GM23338 (cell line): ENCODE data around the gene C14orf132. TPM values are rescaled to one million over a fixed set of nuclear protein-coding genes. Genes with fewer than 3 reads are reported as not detected.

Experiments used
- ATAC-seq: fragments of 200-7000 bp; cut with Tn5 transposase; 3 replicates; pipeline ENCODE4 v1.9.1; 2020
- DNase-seq: peaks from one replicate; pipeline ENCODE4 v3.0.0-alpha.2; 2015; ENCODE audit warnings: low spot score
- H2AFZ ChIP-seq: fragments of 200-600 bp; sonication (generic); 2 replicates; pipeline ENCODE4 v1.8.0; 2016; ENCODE audit warnings: antibody characterized with exemption, mild to moderate bottlenecking, moderate library complexity
- H3F3A ChIP-seq: fragments of 200-600 bp; sonication (generic); replicated peaks from 2 replicates; pipeline ENCODE4 v1.8.0; 2017; ENCODE audit warnings: antibody characterized with exemption, mixed run types, low read depth
- H3K27ac ChIP-seq: fragments of 200-600 bp; sonication (generic); 2 replicates; pipeline ENCODE4 v1.6.1; 2016; ENCODE audit warnings: low read depth
- H3K27me3 ChIP-seq: fragments of 200-600 bp; sonication (generic); 2 replicates; pipeline ENCODE4 v1.8.0; 2016; ENCODE audit warnings: mild to moderate bottlenecking, mixed run types, moderate library complexity; ENCODE audit not compliant: insufficient read depth
- H3K36me3 ChIP-seq: fragments of 200-600 bp; sonication (generic); 2 replicates; pipeline ENCODE4 v1.8.0; 2016; ENCODE audit warnings: mild to moderate bottlenecking; ENCODE audit not compliant: insufficient read depth
- H3K4me1 ChIP-seq: fragments of 200-600 bp; sonication (generic); 2 replicates; pipeline ENCODE4 v1.8.0; 2016; ENCODE audit warnings: mild to moderate bottlenecking, moderate library complexity; ENCODE audit not compliant: insufficient read depth
- H3K4me2 ChIP-seq: fragments of 200-600 bp; sonication (generic); 2 replicates; pipeline ENCODE4 v1.7.1; 2017; ENCODE audit warnings: mixed run types
- H3K4me3 ChIP-seq: fragments of 200-600 bp; sonication (generic); 2 replicates; pipeline ENCODE4 v1.6.1; 2016; ENCODE audit warnings: mixed run types
- H3K79me2 ChIP-seq: fragments of 200-600 bp; sonication (generic); replicated peaks from 2 replicates; pipeline ENCODE4 v1.8.0; 2017; ENCODE audit warnings: mild to moderate bottlenecking; ENCODE audit not compliant: insufficient read depth
- H3K9me2 ChIP-seq: fragments of 200-600 bp; sonication (generic); 2 replicates; pipeline ENCODE4 v1.8.0; 2017; ENCODE audit not compliant: insufficient read depth
- H4K20me1 ChIP-seq: fragments of 200-600 bp; sonication (generic); replicated peaks from 2 replicates; pipeline ENCODE4 v1.8.0; 2017; ENCODE audit warnings: mild to moderate bottlenecking; ENCODE audit not compliant: insufficient read depth
- H3K27ac Mint-ChIP-seq: 2 replicates; pipeline ENCODE4 v1.8.0; 2020; ENCODE audit warnings: inconsistent platforms, mild to moderate bottlenecking, moderate library complexity, mixed read lengths
- H3K27me3 Mint-ChIP-seq: 3 replicates; pipeline ENCODE4 v1.8.0; 2022; ENCODE audit warnings: low read depth, mild to moderate bottlenecking, moderate library complexity, mixed read lengths, inconsistent platforms; ENCODE audit not compliant: insufficient read depth, poor library complexity
- H3K36me3 Mint-ChIP-seq: 3 replicates; pipeline ENCODE4 v1.8.0; 2021; ENCODE audit warnings: low read depth, mild to moderate bottlenecking, inconsistent platforms, moderate library complexity, mixed read lengths
- H3K4me1 Mint-ChIP-seq: 3 replicates; pipeline ENCODE4 v1.8.0; 2020; ENCODE audit warnings: mild to moderate bottlenecking, inconsistent platforms, mixed read lengths
- H3K4me3 Mint-ChIP-seq: 3 replicates; pipeline ENCODE4 v1.8.0; 2021; ENCODE audit warnings: moderate library complexity, mild to moderate bottlenecking, inconsistent platforms, mixed read lengths
- H3K9me3 Mint-ChIP-seq: 3 replicates; pipeline ENCODE4 v1.8.0; 2020; ENCODE audit warnings: moderate library complexity, mild to moderate bottlenecking, inconsistent platforms, mixed read lengths
- CREB1 ChIP-seq: fragments of 250-450 bp; sonication (Bioruptor Pico); IDR thresholded peaks from 2 replicates; pipeline ENCODE4 v1.5.0; 2020; ENCODE audit warnings: low read depth, mild to moderate bottlenecking, moderate library complexity
- EZH2 ChIP-seq: fragments of 200-600 bp; sonication (generic); IDR thresholded peaks from one replicate; pipeline ENCODE4 v1.8.0; 2017; ENCODE audit warnings: antibody characterized with exemption, mild to moderate bottlenecking, low read depth; ENCODE audit not compliant: unreplicated experiment
- EZH2phosphoT487 ChIP-seq: fragments of 200-600 bp; sonication (generic); IDR thresholded peaks from one replicate; pipeline ENCODE4 v1.8.1; 2018; ENCODE audit warnings: antibody characterized with exemption; ENCODE audit not compliant: unreplicated experiment
- ZNF331 ChIP-seq: fragments of 250-450 bp; sonication (Bioruptor Pico); IDR thresholded peaks from 2 replicates; pipeline ENCODE4 v1.5.0; 2020; ENCODE audit warnings: low read depth, mild to moderate bottlenecking, moderate library complexity
- polyA plus RNA-seq: library from polyadenylated mRNA; unstranded; fragments of >200 nt; fragmentation: Nextera tagmentation; extraction: Ambion mirVana; gene quantifications from 2 replicates; pipeline ENCODE4 v1.2.1, GENCODE V29; 2016
- total RNA-seq: library from RNA; depleted of rRNA; stranded (reverse); fragments of >200 nt; shearing (Covaris generic); gene quantifications from 2 replicates; pipeline ENCODE4 v1.2.3, GENCODE V29; 2014
- TF ChIP-seq, protein P1 (sequence below): fragments of 250-450 bp; sonication (Bioruptor Pico); IDR thresholded peaks from 2 replicates; pipeline ENCODE4 v1.5.0; 2020; ENCODE audit warnings: mild to moderate bottlenecking, moderate library complexity
- TF ChIP-seq, protein P2 (sequence below), 2 experiments: fragments of 200-600 bp in 1 of 2; sonication (generic) in 1 of 2; conservative IDR thresholded peaks; 2 replicates each; pipeline versions ENCODE4 v1.5.1 to v1.6.1; 2016 to 2017; ENCODE audit warnings: antibody characterized with exemption in 2 of 2, low read depth in 2 of 2, mild to moderate bottlenecking in 2 of 2, moderate library complexity in 1 of 2

C14orf132 gene
- total and polyA plus RNA-seq, 2 experiments from 2014 or later: 13.8 to 16.2 TPM

DNA sequence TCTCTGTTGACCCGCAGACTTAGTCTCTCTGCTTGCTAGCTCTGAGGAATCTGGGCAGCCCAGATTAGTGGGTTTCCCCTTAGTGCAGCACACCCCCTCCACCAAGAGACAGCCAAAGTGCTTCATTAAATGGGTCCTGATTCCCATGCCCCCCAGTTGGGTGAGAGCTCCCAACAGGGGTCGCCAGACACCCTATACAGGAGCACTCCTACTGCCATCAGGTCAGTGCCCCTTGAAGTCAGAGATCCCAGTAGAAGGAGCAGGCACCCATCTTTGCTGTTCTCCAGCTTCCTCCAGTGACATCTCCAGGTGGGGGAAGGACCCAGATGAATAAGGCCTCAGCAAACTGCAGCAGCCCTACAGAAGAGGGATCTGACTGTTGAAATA lies 36.7 kb upstream of the C14orf132 start (continued):
- TF ChIP-seq, protein P1, sequence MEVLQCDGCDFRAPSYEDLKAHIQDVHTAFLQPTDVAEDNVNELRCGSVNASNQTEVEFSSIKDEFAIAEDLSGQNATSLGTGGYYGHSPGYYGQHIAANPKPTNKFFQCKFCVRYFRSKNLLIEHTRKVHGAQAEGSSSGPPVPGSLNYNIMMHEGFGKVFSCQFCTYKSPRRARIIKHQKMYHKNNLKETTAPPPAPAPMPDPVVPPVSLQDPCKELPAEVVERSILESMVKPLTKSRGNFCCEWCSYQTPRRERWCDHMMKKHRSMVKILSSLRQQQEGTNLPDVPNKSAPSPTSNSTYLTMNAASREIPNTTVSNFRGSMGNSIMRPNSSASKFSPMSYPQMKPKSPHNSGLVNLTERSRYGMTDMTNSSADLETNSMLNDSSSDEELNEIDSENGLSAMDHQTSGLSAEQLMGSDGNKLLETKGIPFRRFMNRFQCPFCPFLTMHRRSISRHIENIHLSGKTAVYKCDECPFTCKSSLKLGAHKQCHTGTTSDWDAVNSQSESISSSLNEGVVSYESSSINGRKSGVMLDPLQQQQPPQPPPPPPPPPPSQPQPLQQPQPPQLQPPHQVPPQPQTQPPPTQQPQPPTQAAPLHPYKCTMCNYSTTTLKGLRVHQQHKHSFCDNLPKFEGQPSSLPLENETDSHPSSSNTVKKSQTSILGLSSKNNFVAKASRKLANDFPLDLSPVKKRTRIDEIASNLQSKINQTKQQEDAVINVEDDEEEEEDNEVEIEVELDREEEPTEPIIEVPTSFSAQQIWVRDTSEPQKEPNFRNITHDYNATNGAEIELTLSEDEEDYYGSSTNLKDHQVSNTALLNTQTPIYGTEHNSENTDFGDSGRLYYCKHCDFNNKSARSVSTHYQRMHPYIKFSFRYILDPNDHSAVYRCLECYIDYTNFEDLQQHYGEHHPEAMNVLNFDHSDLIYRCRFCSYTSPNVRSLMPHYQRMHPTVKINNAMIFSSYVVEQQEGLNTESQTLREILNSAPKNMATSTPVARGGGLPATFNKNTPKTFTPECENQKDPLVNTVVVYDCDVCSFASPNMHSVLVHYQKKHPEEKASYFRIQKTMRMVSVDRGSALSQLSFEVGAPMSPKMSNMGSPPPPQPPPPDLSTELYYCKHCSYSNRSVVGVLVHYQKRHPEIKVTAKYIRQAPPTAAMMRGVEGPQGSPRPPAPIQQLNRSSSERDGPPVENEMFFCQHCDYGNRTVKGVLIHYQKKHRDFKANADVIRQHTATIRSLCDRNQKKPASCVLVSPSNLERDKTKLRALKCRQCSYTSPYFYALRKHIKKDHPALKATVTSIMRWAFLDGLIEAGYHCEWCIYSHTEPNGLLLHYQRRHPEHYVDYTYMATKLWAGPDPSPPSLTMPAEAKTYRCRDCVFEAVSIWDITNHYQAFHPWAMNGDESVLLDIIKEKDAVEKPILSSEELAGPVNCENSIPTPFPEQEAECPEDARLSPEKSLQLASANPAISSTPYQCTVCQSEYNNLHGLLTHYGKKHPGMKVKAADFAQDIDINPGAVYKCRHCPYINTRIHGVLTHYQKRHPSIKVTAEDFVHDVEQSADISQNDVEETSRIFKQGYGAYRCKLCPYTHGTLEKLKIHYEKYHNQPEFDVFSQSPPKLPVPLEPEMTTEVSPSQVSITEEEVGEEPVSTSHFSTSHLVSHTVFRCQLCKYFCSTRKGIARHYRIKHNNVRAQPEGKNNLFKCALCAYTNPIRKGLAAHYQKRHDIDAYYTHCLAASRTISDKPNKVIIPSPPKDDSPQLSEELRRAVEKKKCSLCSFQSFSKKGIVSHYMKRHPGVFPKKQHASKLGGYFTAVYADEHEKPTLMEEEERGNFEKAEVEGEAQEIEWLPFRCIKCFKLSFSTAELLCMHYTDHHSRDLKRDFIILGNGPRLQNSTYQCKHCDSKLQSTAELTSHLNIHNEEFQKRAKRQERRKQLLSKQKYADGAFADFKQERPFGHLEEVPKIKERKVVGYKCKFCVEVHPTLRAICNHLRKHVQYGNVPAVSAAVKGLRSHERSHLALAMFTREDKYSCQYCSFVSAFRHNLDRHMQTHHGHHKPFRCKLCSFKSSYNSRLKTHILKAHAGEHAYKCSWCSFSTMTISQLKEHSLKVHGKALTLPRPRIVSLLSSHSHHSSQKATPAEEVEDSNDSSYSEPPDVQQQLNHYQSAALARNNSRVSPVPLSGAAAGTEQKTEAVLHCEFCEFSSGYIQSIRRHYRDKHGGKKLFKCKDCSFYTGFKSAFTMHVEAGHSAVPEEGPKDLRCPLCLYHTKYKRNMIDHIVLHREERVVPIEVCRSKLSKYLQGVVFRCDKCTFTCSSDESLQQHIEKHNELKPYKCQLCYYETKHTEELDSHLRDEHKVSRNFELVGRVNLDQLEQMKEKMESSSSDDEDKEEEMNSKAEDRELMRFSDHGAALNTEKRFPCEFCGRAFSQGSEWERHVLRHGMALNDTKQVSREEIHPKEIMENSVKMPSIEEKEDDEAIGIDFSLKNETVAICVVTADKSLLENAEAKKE: no peak
- TF ChIP-seq, protein P2, sequence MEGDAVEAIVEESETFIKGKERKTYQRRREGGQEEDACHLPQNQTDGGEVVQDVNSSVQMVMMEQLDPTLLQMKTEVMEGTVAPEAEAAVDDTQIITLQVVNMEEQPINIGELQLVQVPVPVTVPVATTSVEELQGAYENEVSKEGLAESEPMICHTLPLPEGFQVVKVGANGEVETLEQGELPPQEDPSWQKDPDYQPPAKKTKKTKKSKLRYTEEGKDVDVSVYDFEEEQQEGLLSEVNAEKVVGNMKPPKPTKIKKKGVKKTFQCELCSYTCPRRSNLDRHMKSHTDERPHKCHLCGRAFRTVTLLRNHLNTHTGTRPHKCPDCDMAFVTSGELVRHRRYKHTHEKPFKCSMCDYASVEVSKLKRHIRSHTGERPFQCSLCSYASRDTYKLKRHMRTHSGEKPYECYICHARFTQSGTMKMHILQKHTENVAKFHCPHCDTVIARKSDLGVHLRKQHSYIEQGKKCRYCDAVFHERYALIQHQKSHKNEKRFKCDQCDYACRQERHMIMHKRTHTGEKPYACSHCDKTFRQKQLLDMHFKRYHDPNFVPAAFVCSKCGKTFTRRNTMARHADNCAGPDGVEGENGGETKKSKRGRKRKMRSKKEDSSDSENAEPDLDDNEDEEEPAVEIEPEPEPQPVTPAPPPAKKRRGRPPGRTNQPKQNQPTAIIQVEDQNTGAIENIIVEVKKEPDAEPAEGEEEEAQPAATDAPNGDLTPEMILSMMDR (conservative IDR thresholded peaks at IDR 0.05; ENCODE audit: low read depth in 2 of 2): peak; percentile 29 to 60; a peak in 3 of 4 replicates
- TF ChIP-seq CREB1 (CRISPR knock-in tag) (no peak), ZNF331 (CRISPR knock-in tag) (no peak)

DNA sequence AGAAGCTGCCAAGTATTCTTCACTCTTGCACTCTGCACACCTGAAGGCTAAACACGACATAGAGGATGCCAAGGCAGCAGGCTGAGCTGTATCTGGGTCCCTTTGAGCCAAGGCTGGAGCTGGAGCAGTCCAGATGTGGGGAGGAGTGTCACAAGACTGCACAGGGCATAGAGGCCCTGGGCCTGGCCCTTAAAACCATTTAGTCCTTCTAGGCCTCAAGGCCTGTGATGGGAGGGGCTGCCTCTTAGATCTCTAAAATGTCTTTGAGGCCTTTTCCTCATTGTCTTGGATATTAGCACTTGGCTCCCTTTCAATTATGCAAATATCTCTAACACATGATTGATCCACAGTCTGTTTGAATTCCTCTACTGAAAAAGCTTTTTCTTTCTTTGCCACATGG lies 28.0 kb upstream of the C14orf132 start:
- Mint-ChIP-seq H3K27me3 (peaks cover 3% of the 10 kb centered on the region), H3K27ac (no peak overlapping the region), H3K4me1 (no peaks in the 10 kb centered on the region), H3K36me3 (peaks cover 22% of the 10 kb centered on the region), H3K9me3 (peaks cover 47% of the 10 kb centered on the region), H3K4me3 (no peak overlapping the region)
- no peak for DNase-seq
- Histone ChIP-seq H3K4me2 (no peak overlapping the region), H4K20me1 (no peaks in the 10 kb centered on the region), H3K79me2 (no peaks in the 10 kb centered on the region), H3K4me3 (no peak overlapping the region), H3K9me2 (no peaks in the 10 kb centered on the region), H2AFZ (no peak overlapping the region), H3K27ac (no peak overlapping the region), H3K4me1 (no peaks in the 10 kb centered on the region), H3K27me3 (no peaks in the 10 kb centered on the region), H3F3A (no peaks in the 10 kb centered on the region), H3K36me3 (no peaks in the 10 kb centered on the region)
- no peak for ATAC-seq
- TF ChIP-seq, protein P1: no peak
- TF ChIP-seq EZH2: no peak
- no peak for TF ChIP-seq EZH2phosphoT487
- no peak for TF ChIP-seq ZNF331 (CRISPR knock-in tag)
